Measurements from ENCODE around the gene BZW2.

Gene BZW2

GRCh38 chr7:16645593-16646471 lies at the start of gene BZW2, which contains the start of gene ANKMY2:
Gene BZW2, plus strand, starts transcription at chr7:16646181. Its CDS starts 19,263 bp downstream, at chr7:16665444.
Gene ANKMY2, minus strand, starts transcription at chr7:16645754. Its CDS starts 181 bp downstream, at chr7:16645573.
- DNase-seq (ENCODE audit: low read depth in 3 of 3), result peak; percentile 74 to 90 (median 86)

- DNase-seq (ENCODE audit: low read depth in 3 of 3), result no peak
Measured at GRCh38 chr7:16598015-16598414, 48.0 kb upstream of the BZW2 start.

- DNase-seq (ENCODE audit: low read depth in 3 of 3), result no peak
Measured at GRCh38 chr7:16599860-16600259, 46.1 kb upstream of the BZW2 start.

- DNase-seq (ENCODE audit: low read depth in 3 of 3), result no peak
Measured at GRCh38 chr7:16603633-16604032, 42.3 kb upstream of the BZW2 start.

GRCh38 chr7:16604054-16604453 lies 41.9 kb upstream of the BZW2 start:
- no peak for DNase-seq (ENCODE audit: low read depth in 3 of 3)

GRCh38 chr7:16606704-16607103 lies 39.3 kb upstream of the BZW2 start:
- DNase-seq (ENCODE audit: low read depth in 3 of 3), result no peak

GRCh38 chr7:16609842-16610450 lies 36.0 kb upstream of the BZW2 start:
- no peak for DNase-seq (ENCODE audit: low read depth in 3 of 3)

- DNase-seq (ENCODE audit: low read depth in 3 of 3), result no peak
Measured at GRCh38 chr7:16611711-16612110, 34.3 kb upstream of the BZW2 start.

- DNase-seq (ENCODE audit: low read depth in 3 of 3), result no peak
Measured at GRCh38 chr7:16615228-16615627, 30.8 kb upstream of the BZW2 start.

GRCh38 chr7:16616122-16616521 lies 29.9 kb upstream of the BZW2 start:
- DNase-seq (ENCODE audit: low read depth in 3 of 3), result no peak

GRCh38 chr7:16616542-16616941 lies 29.4 kb upstream of the BZW2 start:
- DNase-seq (ENCODE audit: low read depth in 3 of 3), result no peak

- DNase-seq (ENCODE audit: low read depth in 3 of 3), result peak in 1 of 3 donors; percentile 7
Measured at GRCh38 chr7:16619979-16620408, 26.0 kb upstream of the BZW2 start.

- DNase-seq (ENCODE audit: low read depth in 3 of 3), result no peak
Measured at GRCh38 chr7:16626388-16626787, 19.6 kb upstream of the BZW2 start.

GRCh38 chr7:16627236-16627635 lies 18.7 kb upstream of the BZW2 start:
- DNase-seq (ENCODE audit: low read depth in 3 of 3), result no peak

- DNase-seq (ENCODE audit: low read depth in 3 of 3), result no peak
Measured at GRCh38 chr7:16630654-16631053, 15.3 kb upstream of the BZW2 start.

GRCh38 chr7:16634271-16634738 lies 11.7 kb upstream of the BZW2 start:
- DNase-seq (ENCODE audit: low read depth in 3 of 3), result no peak

GRCh38 chr7:16636555-16637101 lies 9.4 kb upstream of the BZW2 start:
- DNase-seq (ENCODE audit: low read depth in 3 of 3), result no peak

- no peak for DNase-seq (ENCODE audit: low read depth in 3 of 3)
Measured at GRCh38 chr7:16637379-16637778, 8.6 kb upstream of the BZW2 start.

GRCh38 chr7:16638282-16639280 lies 7.4 kb upstream of the BZW2 start:
- no peak for DNase-seq (ENCODE audit: low read depth in 3 of 3)

GRCh38 chr7:16644157-16644556 lies 1.8 kb upstream of the BZW2 start:
- no peak for DNase-seq (ENCODE audit: low read depth in 3 of 3)

All from stimulated activated CD4-positive, alpha-beta T cell treated with anti-CD3 and anti-CD28 coated beads, TNF-alpha, amount 100 ng/mL, for 48 hours (primary cell).